T follicular helper cell (primary cell): Measurements from ENCODE around the gene SP7.
"Not testable (repeated sequence)": the region's sequence is repeated elsewhere in the genome, so short reads cannot be mapped to it uniquely, and the experiment has no call there.

Experiments
- DNase-seq: peaks from one replicate; pipeline ENCODE4 v3.0.0-alpha.2; 2020; ENCODE audit warnings: low read depth

SP7 gene

DNA sequence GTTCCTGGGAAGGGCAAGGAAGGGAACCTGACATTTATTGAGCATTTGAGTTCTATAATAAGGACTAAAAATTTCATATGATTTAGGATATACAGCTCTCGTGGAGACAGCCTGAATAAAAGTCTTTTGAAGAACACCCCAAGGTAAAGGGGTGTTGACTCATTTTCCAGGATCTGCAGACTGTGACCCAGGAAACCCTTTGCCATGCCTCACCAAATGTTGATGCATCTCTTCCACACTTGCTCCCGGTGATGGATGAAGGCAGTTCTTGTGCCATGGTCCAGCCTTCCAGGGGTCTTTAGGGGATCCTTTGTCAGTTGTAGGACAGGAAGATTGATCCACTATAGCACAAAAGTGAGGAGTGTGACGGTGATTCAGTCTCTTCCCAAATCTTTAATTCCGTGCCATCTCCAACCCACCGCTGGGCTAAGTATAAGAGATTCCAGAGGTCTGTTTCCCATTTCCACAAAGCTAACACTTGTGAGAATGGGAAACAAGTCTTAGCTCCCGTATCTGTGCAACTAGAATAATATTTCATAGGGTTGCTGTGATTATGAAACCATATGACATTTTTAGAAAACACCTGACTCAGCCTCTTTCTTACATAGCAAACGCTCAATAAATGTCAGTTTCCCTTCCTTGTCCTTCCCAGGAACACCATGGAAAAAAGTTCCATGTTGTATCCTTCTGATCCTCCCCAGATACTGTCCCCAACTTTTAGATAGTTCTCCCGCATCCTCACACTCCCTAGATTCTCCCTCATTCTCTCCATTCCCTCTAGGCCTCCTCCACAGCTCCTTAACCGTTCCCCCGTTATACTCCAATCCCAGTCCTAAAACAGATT is 15.6 kb downstream of the SP7 start:
- no peak for DNase-seq

DNA sequence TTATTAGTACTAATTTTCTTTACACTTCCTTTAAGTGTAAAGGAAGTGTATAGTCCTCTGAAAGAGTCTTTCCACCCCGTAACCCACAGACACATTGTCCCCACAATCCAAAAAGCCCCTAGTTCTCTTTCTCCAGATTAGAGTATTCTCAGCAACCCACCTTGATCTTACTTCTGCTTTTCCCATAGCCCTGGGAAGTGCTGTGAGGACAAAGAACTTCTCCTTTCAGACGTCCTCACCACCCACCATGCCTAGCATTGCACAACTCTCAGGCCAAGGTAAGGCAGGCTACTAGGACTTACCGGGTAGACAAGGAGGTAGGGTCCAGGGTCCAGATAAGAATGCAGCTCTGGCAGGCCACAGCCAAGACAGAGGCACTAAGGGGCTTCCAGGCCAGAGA is 22.2 kb downstream of the SP7 start:
- DNase-seq, result no peak

DNA sequence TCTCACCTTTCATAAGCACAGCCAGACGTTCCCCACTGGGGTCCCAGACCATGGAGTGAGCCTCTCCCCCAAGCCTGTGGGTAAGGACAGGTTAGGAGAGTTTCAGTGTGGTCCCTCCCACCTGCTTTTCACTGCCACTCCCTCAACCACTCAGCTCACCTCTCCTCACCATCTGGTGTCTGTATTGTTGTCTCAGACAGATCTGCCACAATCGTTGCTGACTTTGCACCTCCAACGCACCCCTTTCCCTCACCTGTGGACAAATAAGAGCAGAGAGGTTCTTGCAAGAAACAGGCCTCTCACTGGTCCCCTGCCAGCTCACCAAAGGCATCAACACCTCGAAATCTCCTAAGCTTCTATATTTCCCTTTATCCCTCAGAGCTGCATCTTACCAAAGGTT is 27.9 kb downstream of the SP7 start:
- no peak for DNase-seq

DNA sequence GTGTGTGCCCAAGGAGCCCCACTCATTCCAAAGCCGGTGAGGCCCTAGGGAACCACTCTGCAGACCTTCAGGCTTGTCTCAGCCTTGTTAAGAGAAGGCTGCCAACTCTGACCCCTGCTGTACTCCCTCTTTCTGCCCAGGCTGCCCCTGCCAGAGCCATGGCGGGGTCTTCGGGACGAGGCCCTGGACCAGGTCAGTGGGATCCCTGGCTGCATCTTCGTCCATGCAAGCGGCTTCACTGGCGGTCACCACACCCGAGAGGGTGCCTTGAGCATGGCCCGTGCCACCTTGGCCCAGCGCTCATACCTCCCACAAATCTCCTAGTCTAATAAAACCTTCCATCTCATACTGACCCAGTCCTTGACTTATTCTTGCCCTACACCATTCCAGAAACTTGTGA is 29.3 kb downstream of the SP7 start:
- DNase-seq, result no peak

DNA sequence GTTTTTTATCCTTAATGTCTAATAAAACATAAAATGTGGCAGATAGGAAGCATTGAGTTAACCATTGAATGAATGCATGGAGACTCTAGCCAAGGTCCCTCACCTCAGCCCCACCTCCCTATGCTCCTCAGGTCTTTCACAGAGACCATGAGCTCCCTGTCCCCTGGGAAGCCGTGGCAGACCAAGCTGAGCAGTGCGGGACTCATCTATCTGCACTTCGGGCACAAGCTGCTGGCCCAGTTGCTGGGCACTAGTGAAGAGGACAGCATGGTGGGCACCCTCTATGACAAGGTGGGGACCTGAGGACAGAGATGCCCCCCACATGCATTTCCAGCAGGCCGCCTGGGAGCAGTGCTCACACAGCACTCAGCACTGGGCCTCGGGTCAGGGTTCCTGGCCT is 33.3 kb downstream of the SP7 start:
- DNase-seq, result no peak

DNA sequence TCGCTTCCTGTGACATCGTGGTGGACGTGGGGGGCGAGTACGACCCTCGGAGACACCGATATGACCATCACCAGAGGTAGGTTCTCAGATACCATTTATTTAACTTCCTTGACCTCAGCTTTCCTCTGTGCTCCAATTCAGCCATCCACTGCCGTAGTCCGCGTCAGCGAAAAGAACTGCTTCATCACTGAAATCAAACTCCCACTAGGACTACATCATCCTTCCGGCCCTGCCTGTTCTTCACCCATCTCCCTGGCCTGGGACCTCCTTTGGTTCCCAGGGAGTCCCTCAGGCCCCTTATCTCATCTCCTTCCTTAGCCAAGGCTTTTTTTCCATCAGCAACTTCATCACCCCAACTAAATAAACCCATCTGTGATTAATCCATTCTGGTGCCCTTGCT is 36.0 kb downstream of the SP7 start:
- DNase-seq, result no peak

DNA sequence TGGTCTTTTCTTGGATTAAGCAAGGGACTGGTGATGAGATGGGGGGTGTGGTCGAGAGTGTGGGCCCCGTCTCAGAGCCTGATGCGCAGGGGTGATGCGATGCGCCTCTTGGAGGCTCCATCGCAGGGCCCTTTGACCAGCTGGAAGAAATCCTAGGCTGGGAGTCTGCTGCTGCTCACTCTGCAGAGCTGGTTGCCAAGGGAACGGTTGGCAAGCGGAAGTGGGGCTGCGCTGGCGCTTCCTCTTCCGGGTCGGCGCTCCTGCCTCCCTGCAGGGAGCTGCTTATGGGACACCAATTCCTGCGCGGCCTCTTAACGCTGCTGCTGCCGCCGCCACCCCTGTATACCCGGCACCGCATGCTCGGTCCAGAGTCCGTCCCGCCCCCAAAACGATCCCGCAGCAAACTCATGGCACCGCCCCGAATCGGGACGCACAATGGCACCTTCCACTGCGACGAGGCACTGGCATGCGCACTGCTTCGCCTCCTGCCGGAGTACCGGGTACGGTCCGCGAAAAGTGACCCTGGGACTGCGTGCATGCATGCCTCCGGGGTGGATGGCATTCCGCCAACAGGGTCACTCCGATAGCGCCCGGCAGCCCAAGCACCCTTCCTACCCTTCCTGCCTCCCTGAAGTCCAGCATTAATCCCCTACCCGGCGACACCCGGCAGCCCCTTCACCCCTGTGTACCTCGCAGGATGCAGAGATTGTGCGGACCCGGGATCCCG is 36.5 kb downstream of the SP7 start, which contains the start of gene MYG1:
Gene MYG1, plus strand, starts transcription at position 242 of the 727 bp plus-strand sequence. Its CDS starts 43 bp downstream, at position 285.
- DNase-seq, result peak; percentile 80

DNA sequence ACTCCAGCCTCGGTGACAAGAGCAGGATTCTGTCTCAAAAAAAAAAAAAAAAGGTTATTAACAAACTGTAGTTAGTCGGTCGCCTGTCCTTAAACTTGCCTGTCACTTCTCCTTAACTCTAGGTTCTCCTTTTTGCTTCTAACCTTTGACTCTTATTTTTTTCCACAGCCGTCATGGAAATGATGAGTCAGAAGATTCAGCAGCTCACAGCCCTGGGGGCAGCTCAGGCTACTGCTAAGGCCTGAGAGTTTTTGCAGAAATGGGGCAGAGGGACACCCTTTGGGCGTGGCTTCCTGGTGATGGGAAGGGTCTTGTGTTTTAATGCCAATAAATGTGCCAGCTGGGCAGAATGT is 37.1 kb downstream of the SP7 start:
- DNase-seq, result peak; percentile 20

DNA sequence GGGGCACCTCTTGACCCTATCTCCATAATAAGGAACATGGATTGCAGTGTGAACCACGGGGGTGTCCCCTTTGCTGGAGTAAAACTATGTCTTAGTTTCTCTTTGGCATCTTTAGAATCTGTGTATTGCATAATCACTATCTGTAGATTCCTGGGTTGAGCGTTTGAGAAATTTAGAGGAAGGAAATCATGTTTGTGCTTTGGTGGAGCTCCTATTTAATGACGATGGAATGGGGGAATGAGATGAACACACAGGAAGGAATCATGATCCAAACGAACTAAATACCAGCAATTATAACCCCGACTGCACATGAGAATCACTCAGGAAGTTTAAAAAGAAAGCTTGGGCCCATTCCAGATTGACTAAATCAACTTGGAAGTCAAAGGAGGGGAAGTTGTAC is 38.0 kb downstream of the SP7 start:
- DNase-seq, result no peak

DNA sequence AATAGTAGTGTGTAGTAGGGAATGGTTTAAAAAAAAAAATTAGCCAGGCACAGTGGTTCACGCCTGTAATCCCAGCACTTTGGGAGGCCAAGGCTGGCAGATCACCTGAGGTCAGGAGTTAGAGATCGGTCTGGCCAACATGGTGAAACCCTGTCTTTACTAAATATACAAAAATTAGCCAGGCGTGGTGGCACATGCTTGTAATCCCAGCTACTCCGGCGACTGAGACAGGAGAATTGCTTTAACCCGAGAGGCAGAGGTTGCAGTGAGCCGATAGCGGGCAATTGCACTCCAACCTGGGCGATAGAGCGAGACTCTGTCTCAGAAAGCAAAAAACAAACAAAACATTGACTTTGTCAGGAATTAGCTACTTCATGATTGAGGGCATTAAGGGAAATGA is 39.0 kb downstream of the SP7 start:
- not testable (repeated sequence) for DNase-seq

DNA sequence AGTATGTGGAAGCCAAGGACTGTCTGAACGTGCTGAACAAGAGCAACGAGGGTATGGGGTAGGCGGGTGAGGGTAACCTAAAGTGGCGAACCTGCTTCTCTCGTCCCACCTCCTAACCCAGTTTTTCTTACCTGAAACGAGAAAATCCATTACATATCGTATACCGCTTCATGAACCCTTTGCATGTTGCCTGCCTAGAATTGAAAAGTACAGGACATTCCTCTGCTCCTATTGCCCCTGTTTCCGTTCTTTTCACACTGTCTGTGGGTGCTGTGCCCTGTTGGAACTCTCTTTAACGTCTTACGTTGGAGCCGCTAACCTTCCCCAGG is 40.3 kb downstream of the SP7 start:
- no peak for DNase-seq

DNA sequence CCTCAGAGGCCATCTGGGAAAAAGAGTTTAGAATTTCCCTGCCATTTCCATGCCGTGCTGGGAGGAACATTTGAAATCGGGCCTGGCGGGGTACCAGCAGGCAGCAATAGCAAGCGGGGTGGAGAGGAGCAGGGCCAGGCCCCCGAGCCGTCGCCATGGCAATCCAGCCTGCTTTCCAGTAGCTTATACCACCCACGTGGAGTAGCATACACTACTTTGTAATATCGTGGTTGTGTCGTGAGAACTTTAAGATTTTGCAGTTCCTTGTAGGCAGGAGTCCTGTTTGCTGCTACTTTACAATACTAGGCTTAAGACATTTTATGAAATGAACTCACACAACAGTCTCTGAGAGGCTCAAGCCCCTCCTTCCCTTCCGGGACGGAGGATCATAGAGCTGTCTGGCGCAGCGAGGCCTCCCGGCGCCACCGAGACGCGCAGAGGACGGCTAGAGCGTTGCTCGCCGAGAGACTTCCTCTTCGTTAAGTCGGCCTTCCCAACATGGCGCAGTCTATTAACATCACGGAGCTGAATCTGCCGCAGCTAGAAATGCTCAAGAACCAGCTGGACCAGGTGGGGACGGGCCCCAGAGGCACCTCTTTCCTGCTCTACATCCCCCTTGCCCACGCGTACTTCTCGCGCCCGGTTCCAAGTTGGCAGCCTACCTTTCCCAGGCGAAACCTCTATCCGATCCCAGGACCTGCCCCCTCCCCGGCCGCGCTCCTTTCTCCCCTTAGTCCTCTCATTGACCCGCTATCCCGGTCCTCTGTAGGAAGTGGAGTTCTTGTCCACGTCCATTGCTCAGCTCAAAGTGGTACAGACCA is 40.9 kb downstream of the SP7 start, which contains the start of gene PFDN5:
Gene PFDN5, plus strand, starts transcription at position 473 of the 821 bp plus-strand sequence. Its CDS starts 26 bp downstream, at position 499.
- peak; percentile 80 for DNase-seq

DNA sequence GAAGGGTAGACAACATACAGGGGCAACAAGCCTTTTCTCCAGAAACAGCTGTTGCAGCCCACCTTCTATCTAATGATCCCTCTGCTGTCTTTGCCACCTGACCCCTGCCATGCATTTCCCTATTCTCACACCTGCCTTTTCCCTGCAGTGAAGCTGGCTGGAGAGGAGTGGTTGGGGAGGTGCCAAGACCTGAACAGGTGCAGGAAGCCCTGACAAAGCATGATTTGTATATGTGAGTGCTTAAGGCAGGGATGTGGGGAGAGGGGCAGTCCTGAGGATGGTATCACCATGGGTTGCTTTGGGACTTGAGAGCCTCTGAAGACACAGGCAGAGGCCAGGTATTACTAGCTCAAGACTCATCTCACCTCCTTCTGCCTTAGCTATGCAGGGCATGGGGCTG is 43.7 kb downstream of the SP7 start:
- DNase-seq, result no peak

DNA sequence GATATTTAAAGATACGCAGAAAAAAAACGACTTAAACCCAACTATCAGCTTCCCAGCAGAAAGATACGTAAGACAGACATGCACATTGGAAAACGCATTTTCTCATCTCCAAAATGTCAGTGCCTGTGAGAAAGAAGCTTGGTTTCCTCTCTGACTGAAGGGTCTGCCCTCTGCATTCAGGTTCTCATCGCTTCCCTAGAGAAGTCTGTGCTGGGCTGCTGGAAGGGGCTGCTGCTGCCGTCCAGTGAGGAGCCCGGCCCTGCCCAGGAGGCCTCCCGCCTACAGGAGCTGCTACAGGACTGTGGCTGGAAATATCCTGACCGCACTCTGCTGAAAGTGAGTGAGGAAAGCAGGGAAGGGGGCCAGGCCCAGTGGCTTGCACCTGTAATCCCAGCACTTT is 45.5 kb downstream of the SP7 start:
- DNase-seq, result no peak

DNA sequence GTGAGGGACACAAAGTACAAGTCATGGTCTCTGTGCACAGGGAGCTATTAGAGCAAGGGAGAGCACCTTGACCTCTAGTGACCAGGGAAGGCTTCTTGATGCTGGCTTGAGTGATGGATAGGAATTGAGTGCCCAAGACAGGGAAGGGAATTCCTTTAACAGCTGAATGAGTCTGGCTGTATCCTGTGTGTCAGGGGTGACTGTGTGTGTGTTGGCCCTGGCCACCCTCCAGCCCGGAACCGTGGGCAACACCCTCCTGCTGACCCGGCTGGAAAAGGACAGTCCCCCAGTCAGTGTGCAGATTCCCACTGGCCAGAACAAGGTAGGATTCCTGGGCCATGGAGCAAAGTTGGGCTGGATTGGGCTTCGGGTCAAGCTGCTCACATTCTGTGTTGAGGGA is 46.3 kb downstream of the SP7 start:
- DNase-seq, result no peak

DNA sequence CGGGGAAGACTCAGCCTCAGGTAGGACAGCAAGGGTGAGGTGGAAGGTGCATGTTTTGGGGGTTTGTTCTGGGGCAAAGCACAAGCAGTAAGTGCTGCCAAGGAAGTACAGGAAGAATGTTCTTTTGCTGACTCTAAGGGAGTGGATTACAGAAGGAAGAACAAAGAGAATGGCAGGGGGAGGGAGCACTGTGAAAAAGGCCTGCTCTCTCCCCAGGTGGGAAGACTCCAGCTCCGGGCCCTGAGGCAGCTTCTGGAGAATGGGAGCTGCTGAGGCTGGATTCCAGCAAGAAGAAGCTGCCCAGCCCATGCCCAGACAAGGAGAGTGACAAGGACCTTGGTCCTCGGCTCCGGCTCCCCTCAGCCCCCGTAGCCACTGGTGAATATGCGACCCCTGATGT is 47.8 kb downstream of the SP7 start:
- DNase-seq, result no peak

DNA sequence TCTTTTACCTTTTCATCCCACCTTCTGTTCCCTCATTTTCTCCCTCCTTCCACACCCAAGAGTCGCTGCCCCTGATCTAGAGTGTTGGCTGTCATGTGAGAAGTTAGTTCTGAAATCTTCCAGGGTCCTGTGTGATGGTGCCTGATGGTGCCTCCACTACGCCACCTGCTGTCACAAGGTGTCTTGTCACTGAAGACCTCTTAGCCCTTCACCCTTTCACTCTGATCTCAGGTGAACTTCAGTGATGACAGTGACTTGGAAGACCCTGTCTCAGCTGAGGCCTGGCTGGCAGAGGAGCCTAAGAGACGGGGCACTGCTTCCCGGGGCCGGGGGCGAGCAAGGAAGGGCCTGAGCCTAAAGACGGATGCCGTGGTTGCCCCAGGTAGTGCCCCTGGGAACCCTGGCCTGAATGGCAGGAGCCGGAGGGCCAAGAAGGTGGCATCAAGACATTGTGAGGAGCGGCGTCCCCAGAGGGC is 48.4 kb downstream of the SP7 start:
- DNase-seq, result peak; percentile 57

DNA sequence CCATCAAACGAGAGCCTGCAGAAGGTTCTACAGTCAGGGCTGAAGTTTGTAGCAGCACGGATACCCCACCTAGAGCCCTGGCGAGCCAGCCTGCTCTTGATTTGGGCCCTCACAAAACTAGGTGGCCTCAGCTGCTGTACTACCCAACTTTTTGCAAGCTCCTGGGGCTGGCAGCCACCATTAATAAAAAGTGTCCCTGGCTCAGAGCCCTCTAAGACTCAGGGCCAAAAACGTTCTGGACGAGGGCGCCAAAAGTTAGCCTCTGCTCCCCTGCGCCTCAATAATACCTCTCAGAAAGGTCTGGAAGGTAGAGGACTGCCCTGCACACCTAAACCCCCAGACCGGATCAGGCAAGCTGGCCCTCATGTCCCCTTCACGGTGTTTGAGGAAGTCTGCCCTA is 49.7 kb downstream of the SP7 start:
- DNase-seq, result no peak

DNA sequence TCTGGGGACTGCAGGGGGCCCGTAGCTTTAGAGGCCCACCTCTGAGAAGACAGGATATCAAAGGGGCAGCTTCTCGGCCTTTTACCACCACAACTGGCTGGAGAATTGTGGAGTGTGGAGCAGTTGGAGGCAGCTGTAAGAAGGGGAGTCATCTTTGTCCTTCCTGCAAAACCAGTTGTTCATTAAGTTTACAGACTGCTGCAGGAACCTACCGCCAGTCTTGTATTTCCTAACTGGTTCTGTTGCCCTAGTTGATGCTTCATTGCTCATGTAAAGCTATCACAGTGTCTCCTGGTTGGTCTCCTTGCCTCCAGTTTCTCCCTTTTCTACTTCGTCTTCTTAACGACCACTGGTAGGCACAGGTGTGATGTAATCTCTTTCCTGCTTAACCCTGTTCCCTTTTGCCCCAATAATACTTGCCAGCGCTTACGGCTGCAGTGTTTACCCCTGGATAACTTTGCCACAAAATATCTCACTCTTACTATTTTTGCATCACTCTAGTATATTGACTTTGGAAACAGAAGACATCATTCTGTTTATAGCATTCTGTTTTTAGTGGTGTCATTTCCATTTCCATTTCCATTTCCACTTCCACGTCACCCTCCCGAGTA is 56.2 kb downstream of the SP7 start:
- DNase-seq, result no peak

DNA sequence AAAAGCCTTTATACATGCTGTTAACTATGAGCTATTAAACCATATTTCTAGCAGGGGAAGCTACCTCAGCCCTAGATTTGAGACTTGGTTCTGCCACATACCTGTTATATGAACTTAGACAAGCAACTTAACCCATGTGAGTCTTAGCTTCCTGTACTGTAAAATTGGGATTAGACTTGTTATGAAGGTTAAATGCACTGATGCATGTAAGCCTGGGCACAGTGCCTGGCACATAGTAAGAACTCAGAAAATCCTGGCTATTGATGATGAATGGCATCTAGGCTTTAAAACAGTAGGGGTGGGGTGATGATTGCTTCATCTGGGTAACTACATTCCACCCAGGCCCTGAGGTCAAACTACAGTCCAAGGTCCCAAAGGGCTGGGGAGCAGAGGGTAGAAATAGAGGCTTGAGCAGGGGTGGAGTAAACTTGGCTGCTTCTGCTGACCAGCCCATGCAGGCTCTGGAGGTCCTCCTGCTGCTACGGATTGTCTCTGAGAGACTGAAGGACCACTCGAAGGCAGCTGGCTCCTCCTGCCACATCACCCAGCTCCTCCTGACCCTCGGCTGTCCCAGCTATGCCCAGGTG is 56.8 kb downstream of the SP7 start:
- DNase-seq, result no peak

DNA sequence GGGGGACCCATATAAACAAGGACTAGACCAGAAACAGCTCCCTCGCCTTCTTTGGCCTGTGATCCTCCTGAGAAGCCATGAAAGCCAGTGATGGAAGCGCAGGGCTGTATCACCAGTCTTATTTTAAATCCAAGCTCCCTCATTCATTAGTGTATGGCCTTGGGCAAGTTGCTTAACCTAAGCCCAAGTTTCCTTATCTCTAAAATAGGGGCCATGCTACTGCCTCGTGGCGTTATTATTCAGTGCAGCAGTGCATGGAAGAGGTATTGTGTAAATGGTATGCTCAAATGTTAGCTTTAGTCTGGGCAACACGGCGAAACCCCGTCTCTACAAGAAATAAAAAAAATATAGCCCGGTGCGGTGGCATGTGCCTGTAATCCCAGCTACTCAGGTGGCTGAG is 58.2 kb downstream of the SP7 start:
- DNase-seq, result no peak
